GM19193 (cell line): Measurements from ENCODE around the gene TRAPPC14.

Experiments
- POLR2A ChIP-seq: IDR thresholded peaks from 4 replicates; pipeline ENCODE4 v1.6.1; 2011; ENCODE audit not compliant: insufficient read depth, insufficient read length; ENCODE audit errors: extremely low read depth

Gene TRAPPC14

DNA sequence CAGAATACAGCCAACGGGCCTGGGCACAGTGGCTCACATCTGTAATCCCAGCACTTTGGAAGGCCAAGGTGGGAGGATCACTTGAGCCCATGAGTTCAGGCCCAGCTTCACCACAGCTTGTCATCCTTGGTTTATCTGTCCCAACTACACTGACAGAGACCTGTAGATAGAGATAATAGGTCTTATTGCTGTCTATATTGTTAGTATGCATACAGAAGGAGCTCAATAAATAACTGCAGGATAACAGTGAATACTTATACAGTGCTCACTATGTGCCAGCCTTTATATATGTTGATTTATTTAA is 37.8 kb downstream of the TRAPPC14 start:
- TF ChIP-seq POLR2A = no peak

DNA sequence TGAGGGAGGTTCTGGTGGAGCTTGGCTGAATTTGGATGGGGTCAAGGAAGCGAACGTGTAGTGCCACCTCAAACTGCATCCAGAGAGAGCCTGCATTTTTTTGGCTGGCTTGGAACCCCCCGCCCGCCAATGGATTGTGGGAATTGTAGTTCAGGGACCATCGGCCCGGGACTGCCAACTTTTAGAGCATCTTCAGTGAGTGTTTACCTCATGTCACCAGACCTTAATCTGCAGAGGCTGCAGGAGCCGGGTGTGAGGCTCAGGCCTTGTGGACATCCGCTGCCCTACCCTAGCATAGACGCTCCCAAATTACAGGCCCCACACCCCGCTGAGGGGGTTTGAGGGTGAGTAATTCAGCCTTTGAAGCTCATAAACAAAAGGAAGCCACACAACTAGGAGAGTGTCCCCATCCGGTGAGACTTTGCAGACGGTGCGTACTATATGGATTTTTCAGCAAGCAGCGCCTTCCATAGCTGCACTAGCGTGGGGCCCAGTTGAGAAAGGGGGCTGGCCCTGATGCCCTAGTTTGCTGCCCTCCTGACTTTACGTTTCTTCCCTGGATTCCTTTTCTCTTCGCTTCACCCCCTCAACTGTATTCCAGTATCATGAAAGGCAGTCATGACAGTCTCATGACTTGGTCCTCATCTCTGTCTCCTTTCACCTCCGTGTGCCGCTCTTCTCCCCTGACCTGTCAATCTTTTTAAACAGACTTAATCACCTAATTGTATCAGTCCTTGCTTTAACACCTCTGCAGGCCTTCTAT is 38.4 kb downstream of the TRAPPC14 start:
- no peak for TF ChIP-seq POLR2A

DNA sequence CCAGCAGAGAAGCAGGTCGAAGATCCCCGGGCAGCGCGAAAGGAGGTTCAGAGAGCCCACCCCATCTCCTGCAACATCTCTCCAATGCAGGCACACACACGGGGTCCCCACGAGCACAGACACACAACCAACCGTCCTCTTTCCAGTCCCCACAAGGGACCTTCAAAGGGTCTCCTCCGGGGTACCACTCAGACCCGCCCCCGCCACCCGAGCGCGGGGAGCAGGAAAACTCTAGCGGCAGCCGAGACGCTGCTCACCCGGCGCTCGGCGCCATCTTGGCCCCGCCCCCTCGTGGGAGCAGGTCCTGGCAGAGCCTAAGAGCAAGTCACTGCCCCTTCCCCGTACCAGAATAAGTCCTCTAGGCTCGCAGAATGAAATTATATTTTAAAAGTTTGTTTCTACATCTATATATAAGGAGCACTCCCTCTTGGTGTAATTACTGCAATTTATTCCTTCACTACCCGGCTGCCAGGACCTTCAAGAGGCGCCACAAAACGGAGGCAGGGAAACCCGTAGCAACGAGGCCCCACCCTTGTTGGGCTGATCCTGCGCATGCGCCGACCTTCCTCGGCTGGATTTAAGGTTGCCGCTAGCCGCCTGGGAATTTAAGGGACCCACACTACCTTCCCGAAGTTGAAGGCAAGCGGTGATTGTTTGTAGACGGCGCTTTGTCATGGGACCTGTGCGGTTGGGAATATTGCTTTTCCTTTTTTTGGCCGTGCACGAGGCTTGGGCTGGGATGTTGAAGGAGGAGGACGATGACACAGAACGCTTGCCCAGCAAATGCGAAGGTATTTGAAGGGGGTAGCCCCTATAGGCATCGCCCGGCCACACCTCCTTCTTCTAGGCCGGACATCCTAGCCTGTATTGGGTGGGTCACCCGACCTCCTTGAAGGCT is 39.2 kb downstream of the TRAPPC14 start, which contains the start of the genes CNPY4 and TAF6:
Gene CNPY4 (plus strand): TSS at position 563 of the 898 bp plus-strand sequence. CDS start 111 bp downstream, at position 674.
Gene TAF6 (minus strand): TSS at position 287 of the 898 bp plus-strand sequence. CDS start 5,149 bp downstream, outside the sequence.
- peak; percentile 88 for TF ChIP-seq POLR2A

DNA sequence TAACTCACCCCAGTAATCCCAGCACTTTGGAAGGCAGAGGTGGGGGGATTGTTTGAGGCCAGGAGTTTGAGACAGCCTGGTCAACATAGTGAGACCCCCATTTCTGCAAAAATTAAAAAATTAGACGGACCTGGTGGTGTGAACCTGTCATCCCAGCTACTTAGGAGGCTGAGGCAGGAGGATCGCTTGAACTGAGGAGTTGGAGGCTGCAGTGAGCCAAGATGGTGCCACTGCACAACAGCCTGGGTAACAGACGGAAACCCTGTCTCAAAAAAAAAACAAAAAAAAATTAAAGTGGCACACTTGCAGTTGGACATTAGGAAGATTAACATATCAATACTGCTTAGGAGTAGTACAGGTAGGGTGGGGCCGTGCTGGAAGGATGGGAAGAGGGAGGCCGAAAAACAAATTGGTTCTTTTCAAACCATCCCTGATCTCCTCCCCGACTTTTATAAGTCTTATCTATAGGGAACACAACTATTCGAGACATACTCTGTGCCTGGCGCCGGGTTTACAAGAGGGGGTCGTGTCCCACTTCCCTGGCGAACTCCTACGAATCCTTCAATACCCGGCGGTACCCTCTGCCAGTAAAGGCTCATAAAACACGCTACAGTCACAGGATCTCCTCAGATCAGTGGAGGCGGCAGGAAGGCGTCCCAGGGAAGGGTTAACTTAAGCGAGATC is 40.0 kb downstream of the TRAPPC14 start:
- TF ChIP-seq POLR2A = no peak

DNA sequence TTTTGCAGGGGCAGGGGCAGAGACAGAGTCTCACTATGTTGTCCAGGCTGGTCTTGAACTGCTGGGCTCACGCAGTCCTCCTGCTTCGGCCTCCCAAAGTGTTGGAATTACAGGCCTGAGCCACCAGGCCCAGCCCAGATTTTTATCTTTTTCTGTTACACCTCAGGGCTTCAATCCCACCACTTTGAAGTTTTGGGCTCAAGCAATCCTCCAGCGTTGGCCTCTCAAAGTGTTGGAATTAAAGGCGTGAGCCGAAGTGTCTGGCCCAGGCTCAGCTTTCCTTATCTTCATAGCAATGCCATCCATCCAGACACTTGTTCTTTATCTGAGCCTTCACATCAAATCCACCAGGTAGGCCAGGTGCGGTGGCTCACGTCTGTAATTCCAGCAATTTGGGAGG is 43.5 kb downstream of the TRAPPC14 start:
- TF ChIP-seq POLR2A = no peak

GRCh38 chr7:100111914-100112313 is 46.6 kb downstream of the TRAPPC14 start:
- no peak for TF ChIP-seq POLR2A

GRCh38 chr7:100111156-100111555 is 47.4 kb downstream of the TRAPPC14 start:
- no peak for TF ChIP-seq POLR2A

DNA sequence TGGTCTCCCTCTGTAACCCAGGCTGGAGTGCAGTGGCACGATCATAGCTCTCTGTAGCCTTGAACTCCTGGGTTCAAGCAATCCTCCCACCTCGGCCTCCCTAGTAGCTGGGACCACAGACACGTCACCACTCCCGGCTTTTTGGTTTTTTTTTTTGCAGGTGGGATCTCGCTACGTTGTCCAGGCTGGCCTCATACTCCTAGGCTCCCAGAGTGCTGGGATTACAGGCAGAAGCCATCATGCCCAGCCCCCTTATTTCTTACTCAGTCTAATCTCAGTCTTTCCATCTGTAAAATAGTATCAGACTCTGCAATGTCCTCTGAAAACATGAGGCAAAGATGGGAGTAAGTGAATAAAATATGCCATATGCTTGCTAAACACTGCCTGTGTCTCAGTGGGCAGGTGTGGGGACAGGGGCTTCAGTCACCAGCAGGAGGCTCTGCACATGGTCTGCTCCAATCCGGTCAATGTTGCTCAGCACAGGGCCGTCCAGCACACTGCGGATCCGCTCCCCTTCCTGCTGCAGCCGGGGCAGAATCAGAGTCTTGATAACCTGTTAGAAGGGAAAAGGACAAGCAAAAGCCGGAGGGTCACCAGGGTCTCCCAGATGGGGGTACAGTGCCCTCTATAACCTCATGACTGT is 48.9 kb downstream of the TRAPPC14 start:
- no peak for TF ChIP-seq POLR2A

DNA sequence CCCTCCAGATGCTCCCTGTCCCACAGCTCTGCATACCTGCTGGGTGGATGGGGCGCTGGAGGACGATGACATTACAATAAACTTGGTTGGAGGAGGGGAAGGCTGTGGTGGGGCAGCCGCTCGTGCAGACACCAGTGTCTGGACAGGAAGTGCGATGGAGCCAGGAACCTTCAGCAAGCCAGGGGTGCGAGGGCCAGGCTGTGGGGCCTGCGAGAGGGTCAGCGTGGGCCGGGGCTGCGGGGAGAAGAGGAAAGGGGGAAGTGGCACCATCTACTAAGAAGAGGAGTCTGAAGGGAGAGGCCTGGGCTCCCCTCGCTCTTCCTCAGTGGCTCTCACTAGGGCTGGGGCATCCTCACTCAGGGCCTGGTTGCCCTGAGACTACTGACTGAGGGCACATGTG is 50.6 kb downstream of the TRAPPC14 start:
- no peak for TF ChIP-seq POLR2A

GRCh38 chr7:100107125-100107737 is 51.3 kb downstream of the TRAPPC14 start:
- no peak for TF ChIP-seq POLR2A

DNA sequence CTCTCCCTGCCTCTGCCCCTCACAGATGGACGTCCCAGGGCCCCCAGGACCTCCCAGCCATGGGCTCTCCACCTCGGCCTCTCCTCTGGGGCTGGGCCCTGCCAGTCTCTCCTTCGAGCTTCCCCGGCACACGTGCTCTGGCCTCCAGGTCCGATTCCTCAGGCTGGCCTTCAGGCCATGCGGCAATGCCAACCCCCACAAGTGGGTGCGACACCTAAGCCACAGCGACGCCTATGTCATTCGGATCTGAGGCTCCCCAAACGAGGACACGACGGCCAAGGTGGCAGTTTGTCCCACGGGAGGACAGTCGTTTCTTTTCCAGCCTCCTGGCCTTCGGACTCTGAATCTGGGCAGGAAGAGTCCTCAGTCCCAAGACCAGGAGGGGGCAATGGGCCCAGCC is 51.9 kb downstream of the TRAPPC14 start:
- no peak for TF ChIP-seq POLR2A

GRCh38 chr7:100105534-100105933 is 53.0 kb downstream of the TRAPPC14 start:
- no peak for TF ChIP-seq POLR2A
